ENCODE results near the gene MYD88. TPM values are rescaled to one million over a fixed set of nuclear protein-coding genes. Genes with fewer than 3 reads are reported as not detected.

MYD88 gene
- total RNA-seq, 1 donor = 8.7 TPM

- Histone ChIP-seq H3K79me2 (ENCODE audit: insufficient read depth, low read length) (no peaks in the 10 kb centered on the region), H3K9me3 (ENCODE audit: low read depth, low read length) (no peaks in the 10 kb centered on the region), H3K4me1 (ENCODE audit: insufficient read depth, low read length) (no peaks in the 10 kb centered on the region), H4K20me1 (ENCODE audit: insufficient read depth, low read length) (no peaks in the 10 kb centered on the region), H3K27me3 (ENCODE audit: insufficient read depth, low read length) (peaks cover 20% of the 10 kb centered on the region), H3K27ac (ENCODE audit: low read depth, low read length) (no peak overlapping the region), H3K4me2 (ENCODE audit: insufficient read depth, low read length) (no peak overlapping the region), H3K36me3 (ENCODE audit: insufficient read depth, low read length) (no peaks in the 10 kb centered on the region), H3K4me3 (ENCODE audit: insufficient read depth, low read length) (no peak overlapping the region), H2AFZ (ENCODE audit: low read length) (no peak overlapping the region)
- TF ChIP-seq CTCF (IDR thresholded peaks at IDR 0.05; ENCODE audit: extremely low read depth, low read depth, low read length) = no peak
- peak; percentile 27 for DNase-seq (ENCODE audit: insufficient read length, low spot score, missing footprints)
Measured at GRCh38 chr3:38100498-38100897, 38.0 kb upstream of the MYD88 start.

GRCh38 chr3:38101811-38102443, 36.5 kb upstream of the MYD88 start:
- Histone ChIP-seq H3K4me1 (ENCODE audit: insufficient read depth, low read length) (no peaks in the 10 kb centered on the region), H3K79me2 (ENCODE audit: insufficient read depth, low read length) (no peaks in the 10 kb centered on the region), H3K4me3 (ENCODE audit: insufficient read depth, low read length) (no peak overlapping the region), H3K4me2 (ENCODE audit: insufficient read depth, low read length) (no peak overlapping the region), H2AFZ (ENCODE audit: low read length) (no peak overlapping the region), H3K27ac (ENCODE audit: low read depth, low read length) (no peak overlapping the region), H4K20me1 (ENCODE audit: insufficient read depth, low read length) (no peaks in the 10 kb centered on the region), H3K27me3 (ENCODE audit: insufficient read depth, low read length) (peaks cover 20% of the 10 kb centered on the region), H3K36me3 (ENCODE audit: insufficient read depth, low read length) (no peaks in the 10 kb centered on the region), H3K9me3 (ENCODE audit: low read depth, low read length) (no peaks in the 10 kb centered on the region)
- DNase-seq (ENCODE audit: insufficient read length, low spot score, missing footprints) = peak; percentile 48
- TF ChIP-seq CTCF (IDR thresholded peaks at IDR 0.05; ENCODE audit: extremely low read depth, low read depth, low read length) = no peak

- peaks cover 20% of the 10 kb centered on the region for H3K27me3 ChIP-seq (ENCODE audit: insufficient read depth, low read length)
- H3K9me3 ChIP-seq (ENCODE audit: low read depth, low read length) = no peaks in the 10 kb centered on the region
- TF ChIP-seq CTCF (IDR thresholded peaks at IDR 0.05; ENCODE audit: extremely low read depth, low read depth, low read length) = no peak
- no peaks in the 10 kb centered on the region for H3K36me3 ChIP-seq (ENCODE audit: insufficient read depth, low read length)
- no peak overlapping the region for H3K4me2 ChIP-seq (ENCODE audit: insufficient read depth, low read length)
- DNase-seq (ENCODE audit: insufficient read length, low spot score, missing footprints) = no peak
- no peaks in the 10 kb centered on the region for H3K4me1 ChIP-seq (ENCODE audit: insufficient read depth, low read length)
- H3K79me2 ChIP-seq (ENCODE audit: insufficient read depth, low read length) = no peaks in the 10 kb centered on the region
- no peak overlapping the region for H3K27ac ChIP-seq (ENCODE audit: low read depth, low read length)
- H3K4me3 ChIP-seq (ENCODE audit: insufficient read depth, low read length) = no peak overlapping the region
- no peaks in the 10 kb centered on the region for H4K20me1 ChIP-seq (ENCODE audit: insufficient read depth, low read length)
- H2AFZ ChIP-seq (ENCODE audit: low read length) = no peak overlapping the region
Measured at GRCh38 chr3:38102444-38102814, 36.0 kb upstream of the MYD88 start.

GRCh38 chr3:38105525-38105924, 32.9 kb upstream of the MYD88 start:
- no peaks in the 10 kb centered on the region for H3K9me3 ChIP-seq (ENCODE audit: low read depth, low read length)
- no peaks in the 10 kb centered on the region for H4K20me1 ChIP-seq (ENCODE audit: insufficient read depth, low read length)
- TF ChIP-seq CTCF (IDR thresholded peaks at IDR 0.05; ENCODE audit: extremely low read depth, low read depth, low read length) = no peak
- H3K4me1 ChIP-seq (ENCODE audit: insufficient read depth, low read length) = no peaks in the 10 kb centered on the region
- no peak overlapping the region for H3K27ac ChIP-seq (ENCODE audit: low read depth, low read length)
- no peaks in the 10 kb centered on the region for H3K36me3 ChIP-seq (ENCODE audit: insufficient read depth, low read length)
- H3K79me2 ChIP-seq (ENCODE audit: insufficient read depth, low read length) = no peaks in the 10 kb centered on the region
- H3K4me2 ChIP-seq (ENCODE audit: insufficient read depth, low read length) = no peak overlapping the region
- H3K27me3 ChIP-seq (ENCODE audit: insufficient read depth, low read length) = peaks cover 4% of the 10 kb centered on the region
- DNase-seq (ENCODE audit: insufficient read length, low spot score, missing footprints) = no peak
- H2AFZ ChIP-seq (ENCODE audit: low read length) = no peak overlapping the region
- no peak overlapping the region for H3K4me3 ChIP-seq (ENCODE audit: insufficient read depth, low read length)

All from osteoblast (primary cell).